ENCODE data around the gene AOAH.
A peak's percentile ranks its signal among the peaks of the same experiment; 100 is the strongest.

AOAH gene, protein sequence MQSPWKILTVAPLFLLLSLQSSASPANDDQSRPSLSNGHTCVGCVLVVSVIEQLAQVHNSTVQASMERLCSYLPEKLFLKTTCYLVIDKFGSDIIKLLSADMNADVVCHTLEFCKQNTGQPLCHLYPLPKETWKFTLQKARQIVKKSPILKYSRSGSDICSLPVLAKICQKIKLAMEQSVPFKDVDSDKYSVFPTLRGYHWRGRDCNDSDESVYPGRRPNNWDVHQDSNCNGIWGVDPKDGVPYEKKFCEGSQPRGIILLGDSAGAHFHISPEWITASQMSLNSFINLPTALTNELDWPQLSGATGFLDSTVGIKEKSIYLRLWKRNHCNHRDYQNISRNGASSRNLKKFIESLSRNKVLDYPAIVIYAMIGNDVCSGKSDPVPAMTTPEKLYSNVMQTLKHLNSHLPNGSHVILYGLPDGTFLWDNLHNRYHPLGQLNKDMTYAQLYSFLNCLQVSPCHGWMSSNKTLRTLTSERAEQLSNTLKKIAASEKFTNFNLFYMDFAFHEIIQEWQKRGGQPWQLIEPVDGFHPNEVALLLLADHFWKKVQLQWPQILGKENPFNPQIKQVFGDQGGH

DNA sequence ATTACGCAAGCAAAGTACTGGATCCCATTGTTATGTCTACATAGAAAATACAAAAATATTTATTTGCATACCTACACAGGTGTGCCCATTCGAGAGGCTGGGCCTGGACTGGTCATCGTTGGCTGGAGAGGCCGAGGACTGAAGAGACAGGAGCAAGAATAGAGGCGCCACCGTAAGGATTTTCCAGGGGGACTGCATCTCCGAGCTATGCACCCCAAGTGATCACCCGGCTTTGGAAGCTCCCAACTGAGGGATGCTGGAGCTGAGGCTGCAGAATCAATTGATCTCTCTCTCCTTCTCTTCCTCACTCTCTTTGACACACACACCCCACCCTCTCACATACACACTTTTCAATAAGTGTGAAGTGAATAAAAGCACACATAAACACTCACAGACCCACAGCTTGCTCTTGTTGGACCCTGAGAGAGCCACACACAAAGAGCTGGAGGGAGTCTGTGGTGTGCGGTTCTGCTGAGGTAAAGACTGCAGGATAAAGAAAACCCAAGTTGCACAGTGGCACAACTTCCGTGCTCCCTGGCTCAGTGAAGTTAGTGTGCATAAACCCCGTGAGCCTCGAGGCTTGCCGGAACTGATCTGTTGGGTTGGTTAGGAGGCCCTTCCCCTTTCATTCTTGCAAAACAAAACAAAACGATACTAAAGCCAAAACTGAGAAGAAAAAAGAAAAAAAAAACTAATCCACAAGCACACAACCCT, at the start of gene AOAH:
Gene AOAH, minus strand, starts transcription at position 544 of the 714 bp plus-strand sequence. Its CDS starts 346 bp downstream, at position 198.
- Histone ChIP-seq H3K4me2 (ENCODE audit: insufficient read depth, low read length) (peak within 1 kb of the TSS; percentile 55), H2AFZ (ENCODE audit: low read depth, low read length) (peak within 1 kb of the TSS; percentile 64), H3K36me3 (ENCODE audit: insufficient read depth, low read length) (no peaks in the 10 kb centered on the region), H3K79me2 (ENCODE audit: insufficient read depth, low read length) (no peaks in the 10 kb centered on the region), H3K27me3 (ENCODE audit: insufficient read depth, low read length, poor library complexity) (no peaks in the 10 kb centered on the region), H3K9ac (ENCODE audit: low read depth, low read length) (peak within 1 kb of the TSS; percentile 52), H3K4me3 (ENCODE audit: low read depth in 1 of 2, low read length in 2 of 2) (peak within 1 kb of the TSS in 1 of 2 experiments; percentile 49; a peak in 2 of 4 replicates), H3K27ac (ENCODE audit: low read length) (peak within 1 kb of the TSS; percentile 87), H3K4me1 (ENCODE audit: insufficient read depth, low read length) (peaks cover 49% of the 10 kb centered on the region), H3K9me3 (ENCODE audit: insufficient read depth, low read length, severe bottlenecking) (no peaks in the 10 kb centered on the region), H4K20me1 (ENCODE audit: insufficient read depth, low read length) (no peaks in the 10 kb centered on the region)
- peak; percentile 98 for ATAC-seq (ENCODE audit: insufficient read depth, low read depth)
- TF ChIP-seq, protein P1, sequence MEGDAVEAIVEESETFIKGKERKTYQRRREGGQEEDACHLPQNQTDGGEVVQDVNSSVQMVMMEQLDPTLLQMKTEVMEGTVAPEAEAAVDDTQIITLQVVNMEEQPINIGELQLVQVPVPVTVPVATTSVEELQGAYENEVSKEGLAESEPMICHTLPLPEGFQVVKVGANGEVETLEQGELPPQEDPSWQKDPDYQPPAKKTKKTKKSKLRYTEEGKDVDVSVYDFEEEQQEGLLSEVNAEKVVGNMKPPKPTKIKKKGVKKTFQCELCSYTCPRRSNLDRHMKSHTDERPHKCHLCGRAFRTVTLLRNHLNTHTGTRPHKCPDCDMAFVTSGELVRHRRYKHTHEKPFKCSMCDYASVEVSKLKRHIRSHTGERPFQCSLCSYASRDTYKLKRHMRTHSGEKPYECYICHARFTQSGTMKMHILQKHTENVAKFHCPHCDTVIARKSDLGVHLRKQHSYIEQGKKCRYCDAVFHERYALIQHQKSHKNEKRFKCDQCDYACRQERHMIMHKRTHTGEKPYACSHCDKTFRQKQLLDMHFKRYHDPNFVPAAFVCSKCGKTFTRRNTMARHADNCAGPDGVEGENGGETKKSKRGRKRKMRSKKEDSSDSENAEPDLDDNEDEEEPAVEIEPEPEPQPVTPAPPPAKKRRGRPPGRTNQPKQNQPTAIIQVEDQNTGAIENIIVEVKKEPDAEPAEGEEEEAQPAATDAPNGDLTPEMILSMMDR (IDR thresholded peaks at IDR 0.05; ENCODE audit: borderline replicate concordance, extremely low read depth, low read length, poor library complexity, severe bottlenecking): no peak
- no peak for TF ChIP-seq EZH2 (IDR thresholded peaks at IDR 0.05; ENCODE audit: borderline replicate concordance, low read depth, low read length, severe bottlenecking)
- peak; percentile 84 for DNase-seq

DNA sequence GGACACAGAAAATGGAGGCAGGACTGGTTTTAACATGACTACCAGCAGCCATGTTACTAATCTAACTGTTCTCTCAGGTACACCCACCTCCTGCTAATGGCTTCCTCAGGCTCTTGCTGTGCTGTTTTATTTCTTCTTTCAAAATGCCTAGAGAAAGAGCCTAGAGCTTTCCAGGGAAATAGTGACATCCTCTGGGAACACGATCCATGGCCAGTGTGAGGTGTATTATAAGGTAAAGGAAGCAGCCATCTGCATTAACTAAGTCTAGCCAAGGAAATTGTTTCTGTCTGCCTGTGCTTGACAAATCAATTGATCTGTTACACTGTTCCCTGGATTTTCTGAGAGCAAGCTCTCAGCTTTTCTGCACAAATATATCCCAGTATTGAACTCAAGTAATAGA, 42.2 kb upstream of the AOAH start:
- H2AFZ ChIP-seq (ENCODE audit: low read depth, low read length): no peak overlapping the region
- H3K4me3 ChIP-seq (ENCODE audit: low read depth in 1 of 2, low read length in 2 of 2): no peak overlapping the region
- ATAC-seq (ENCODE audit: insufficient read depth, low read depth) (no peak), DNase-seq (no peak)
- no peak overlapping the region for H3K4me2 ChIP-seq (ENCODE audit: insufficient read depth, low read length)
- no peaks in the 10 kb centered on the region for H4K20me1 ChIP-seq (ENCODE audit: insufficient read depth, low read length)
- H3K9me3 ChIP-seq (ENCODE audit: insufficient read depth, low read length, severe bottlenecking): no peaks in the 10 kb centered on the region
- no peaks in the 10 kb centered on the region for H3K36me3 ChIP-seq (ENCODE audit: insufficient read depth, low read length)
- H3K9ac ChIP-seq (ENCODE audit: low read depth, low read length): no peak overlapping the region
- peaks cover 17% of the 10 kb centered on the region for H3K4me1 ChIP-seq (ENCODE audit: insufficient read depth, low read length)
- H3K27me3 ChIP-seq (ENCODE audit: insufficient read depth, low read length, poor library complexity): no peaks in the 10 kb centered on the region
- no peaks in the 10 kb centered on the region for H3K79me2 ChIP-seq (ENCODE audit: insufficient read depth, low read length)
- no peak for TF ChIP-seq EZH2 (IDR thresholded peaks at IDR 0.05; ENCODE audit: borderline replicate concordance, low read depth, low read length, severe bottlenecking)
- TF ChIP-seq, protein P1 (IDR thresholded peaks at IDR 0.05; ENCODE audit: borderline replicate concordance, extremely low read depth, low read length, poor library complexity, severe bottlenecking): no peak
- H3K27ac ChIP-seq (ENCODE audit: low read length): no peak overlapping the region

DNA sequence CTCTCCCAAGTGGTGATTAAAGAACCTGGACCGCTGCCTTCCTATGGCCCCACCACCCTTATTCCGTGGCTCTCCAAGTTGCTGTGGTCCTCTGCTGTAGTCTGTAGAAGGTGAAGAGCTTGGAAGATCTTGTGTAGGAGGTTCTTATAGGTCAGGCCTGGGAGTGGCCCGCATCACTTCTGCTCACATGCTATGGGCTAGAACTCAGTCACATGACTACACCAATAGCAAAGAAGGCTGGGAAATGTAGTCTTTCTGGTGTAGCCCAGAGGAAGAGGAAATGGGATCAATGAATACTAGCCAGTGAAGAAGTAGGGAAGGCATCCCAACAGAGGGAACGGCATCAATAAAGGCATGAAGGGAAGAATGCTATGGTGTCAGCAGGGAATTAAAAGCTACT, 41.3 kb upstream of the AOAH start:
- TF ChIP-seq, protein P1 (IDR thresholded peaks at IDR 0.05; ENCODE audit: borderline replicate concordance, extremely low read depth, low read length, poor library complexity, severe bottlenecking): no peak
- TF ChIP-seq EZH2 (IDR thresholded peaks at IDR 0.05; ENCODE audit: borderline replicate concordance, low read depth, low read length, severe bottlenecking): no peak

More for the DNA sequence above, 41.3 kb upstream of the AOAH start:
- Histone ChIP-seq H4K20me1 (ENCODE audit: insufficient read depth, low read length) (no peaks in the 10 kb centered on the region), H2AFZ (ENCODE audit: low read depth, low read length) (no peak overlapping the region), H3K4me1 (ENCODE audit: insufficient read depth, low read length) (peaks cover 17% of the 10 kb centered on the region), H3K4me2 (ENCODE audit: insufficient read depth, low read length) (no peak overlapping the region), H3K9me3 (ENCODE audit: insufficient read depth, low read length, severe bottlenecking) (no peaks in the 10 kb centered on the region), H3K36me3 (ENCODE audit: insufficient read depth, low read length) (no peaks in the 10 kb centered on the region), H3K27ac (ENCODE audit: low read length) (no peak overlapping the region), H3K4me3 (ENCODE audit: low read depth in 1 of 2, low read length in 2 of 2) (no peak overlapping the region), H3K9ac (ENCODE audit: low read depth, low read length) (no peak overlapping the region), H3K79me2 (ENCODE audit: insufficient read depth, low read length) (no peaks in the 10 kb centered on the region), H3K27me3 (ENCODE audit: insufficient read depth, low read length, poor library complexity) (no peaks in the 10 kb centered on the region)
- ATAC-seq (ENCODE audit: insufficient read depth, low read depth): peak; percentile 65
- DNase-seq: no peak

All from DND-41 (cell line).